ENCODE measurements around the gene CCDC43.

GRCh38 chr17:44642834-44643233 lies 46.7 kb downstream of the CCDC43 start:
- TF ChIP-seq PATZ1 (CRISPR knock-in tag; IDR thresholded peaks at IDR 0.05; ENCODE audit: borderline replicate concordance) = no peak
- TF ChIP-seq ZFP3 (CRISPR knock-in tag; IDR thresholded peaks at IDR 0.05) = no peak
- no peak for TF ChIP-seq BACH2 (CRISPR knock-in tag; IDR thresholded peaks at IDR 0.05; ENCODE audit: borderline replicate concordance)
- no peak for TF ChIP-seq ZNF565 (CRISPR knock-in tag; conservative IDR thresholded peaks at IDR 0.05; ENCODE audit: low read depth)
- no peak for TF ChIP-seq CREB5 (CRISPR knock-in tag; IDR thresholded peaks at IDR 0.05; ENCODE audit: low read depth)
- TF ChIP-seq TCF4 (CRISPR knock-in tag; IDR thresholded peaks at IDR 0.05; ENCODE audit: borderline replicate concordance) = no peak
- TF ChIP-seq ZFP30 (CRISPR knock-in tag; IDR thresholded peaks at IDR 0.05) = no peak
- no peak for TF ChIP-seq ISL1 (CRISPR knock-in tag; IDR thresholded peaks at IDR 0.05)
- no peak for TF ChIP-seq TSHZ2 (CRISPR knock-in tag; IDR thresholded peaks at IDR 0.05)
- no peak for TF ChIP-seq ARNTL (CRISPR knock-in tag; IDR thresholded peaks at IDR 0.05; ENCODE audit: borderline replicate concordance, low read depth)
- no peak for TF ChIP-seq ZNF8 (CRISPR knock-in tag; IDR thresholded peaks at IDR 0.05)
- no peak for TF ChIP-seq ESRRG (CRISPR knock-in tag; IDR thresholded peaks at IDR 0.05)
- no peak for TF ChIP-seq PPARA (CRISPR knock-in tag; IDR thresholded peaks at IDR 0.05; ENCODE audit: borderline replicate concordance)
